ENCODE results near the gene OPA3.

DNA sequence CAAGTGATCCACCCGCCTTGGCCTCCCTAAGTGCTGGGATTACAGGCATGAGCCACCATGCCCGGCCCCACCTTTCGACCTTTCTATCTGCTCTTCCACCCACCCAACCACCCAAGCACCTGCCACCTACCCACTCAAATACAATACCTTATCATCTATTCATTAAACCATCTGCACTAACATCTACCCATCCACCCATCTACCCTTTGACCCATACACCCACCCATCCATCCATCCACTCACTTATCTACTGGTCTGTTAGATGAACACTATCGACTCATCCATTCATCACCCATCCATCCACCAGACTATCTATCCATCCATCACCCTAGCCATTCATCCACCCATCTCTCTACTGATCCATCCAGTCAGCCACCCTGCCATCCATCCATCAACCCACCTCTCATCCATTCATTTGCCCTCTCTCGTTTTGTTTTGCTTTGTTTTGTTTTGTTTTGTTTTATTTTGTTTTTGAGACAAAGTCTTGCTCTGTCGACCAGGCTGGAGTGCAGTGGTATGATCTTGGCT, 37.4 kb upstream of the OPA3 start:
- TF ChIP-seq, protein P1, sequence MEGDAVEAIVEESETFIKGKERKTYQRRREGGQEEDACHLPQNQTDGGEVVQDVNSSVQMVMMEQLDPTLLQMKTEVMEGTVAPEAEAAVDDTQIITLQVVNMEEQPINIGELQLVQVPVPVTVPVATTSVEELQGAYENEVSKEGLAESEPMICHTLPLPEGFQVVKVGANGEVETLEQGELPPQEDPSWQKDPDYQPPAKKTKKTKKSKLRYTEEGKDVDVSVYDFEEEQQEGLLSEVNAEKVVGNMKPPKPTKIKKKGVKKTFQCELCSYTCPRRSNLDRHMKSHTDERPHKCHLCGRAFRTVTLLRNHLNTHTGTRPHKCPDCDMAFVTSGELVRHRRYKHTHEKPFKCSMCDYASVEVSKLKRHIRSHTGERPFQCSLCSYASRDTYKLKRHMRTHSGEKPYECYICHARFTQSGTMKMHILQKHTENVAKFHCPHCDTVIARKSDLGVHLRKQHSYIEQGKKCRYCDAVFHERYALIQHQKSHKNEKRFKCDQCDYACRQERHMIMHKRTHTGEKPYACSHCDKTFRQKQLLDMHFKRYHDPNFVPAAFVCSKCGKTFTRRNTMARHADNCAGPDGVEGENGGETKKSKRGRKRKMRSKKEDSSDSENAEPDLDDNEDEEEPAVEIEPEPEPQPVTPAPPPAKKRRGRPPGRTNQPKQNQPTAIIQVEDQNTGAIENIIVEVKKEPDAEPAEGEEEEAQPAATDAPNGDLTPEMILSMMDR (conservative IDR thresholded peaks at IDR 0.05 in 1 of 2, IDR thresholded peaks at IDR 0.05 in 1 of 2; ENCODE audit: extremely low read depth in 1 of 2, insufficient read depth in 1 of 2, low read depth in 1 of 2, low read length in 2 of 2): no peak
- TF ChIP-seq EZH2 (IDR thresholded peaks at IDR 0.05; ENCODE audit: borderline replicate concordance, low read length): no peak
